ENCODE results near the gene LTBR. TPM values are rescaled to one million over a fixed set of nuclear protein-coding genes. Genes with fewer than 3 reads are reported as not detected.

Gene LTBR
- total RNA-seq, 4 donors from 2014 or later: 40.2 to 98.6 (median 43.7) TPM

- no peak for DNase-seq
- intact Hi-C loops (cut with DNase I; ENCODE audit: low total_unique reads): loop anchor here (5.0 kb wide), 4 partner anchors 153 to 348 kb away; partner anchors contain the start of genes CHD4, MRPL51, NCAPD2 and ZNF384
- TF ChIP-seq CTCF (IDR thresholded peaks at IDR 0.05 in 4 of 5, conservative IDR thresholded peaks at IDR 0.05 in 1 of 5) (no peak), POLR2A (IDR thresholded peaks at IDR 0.05) (no peak)
- Histone ChIP-seq H3K27me3 (no peaks in the 10 kb centered on the region), H3K4me3 (peak overlapping the region; percentile 58 to 99 (median 81)), H3K36me3 (peaks cover 0 to 6% of the 10 kb centered on the region in 2 donors), H3K9me3 (no peaks in the 10 kb centered on the region), H3K4me1 (peaks cover 72 to 76% of the 10 kb centered on the region in 2 donors), H3K27ac (peak overlapping the region; percentile 92 to 99 (median 96))
- no peak for ATAC-seq
- in situ Hi-C loops (cut with MboI; ENCODE audit: low sequenced_read_pairs in 4 of 4): loop anchor here in 3 of 4 donors (5.0 to 25.0 kb wide), 6 partner anchors 38 to 203 kb away; partner anchors contain the start of genes LTBR (in 1 of the 3), SCNN1A (in 1 of the 3), TAPBPL (in 1 of the 3) and VAMP1 (in 1 of the 3)
Observed at GRCh38 chr12:6338955-6339354, 45.0 kb upstream of the LTBR start.

- in situ Hi-C loops (cut with MboI; ENCODE audit: low sequenced_read_pairs in 4 of 4): loop anchor here in 1 of 4 donors (25.0 kb wide), 1 partner anchor 122 kb away; the partner anchor contains the start of genes TAPBPL and VAMP1
- Histone ChIP-seq H3K27me3 (no peaks in the 10 kb centered on the region), H3K9me3 (no peaks in the 10 kb centered on the region), H3K4me1 (peaks cover 62 to 64% of the 10 kb centered on the region in 2 donors), H3K36me3 (no peaks in the 10 kb centered on the region), H3K4me3 (peak overlapping the region; percentile 58 to 99 (median 81)), H3K27ac (peak overlapping the region; percentile 92 to 99 (median 96))
- ATAC-seq: no peak
- DNase-seq: no peak
- TF ChIP-seq POLR2A (IDR thresholded peaks at IDR 0.05) (no peak), CTCF (IDR thresholded peaks at IDR 0.05 in 4 of 5, conservative IDR thresholded peaks at IDR 0.05 in 1 of 5) (no peak)
- intact Hi-C loops (cut with DNase I; ENCODE audit: low total_unique reads): loop anchor here (5.0 kb wide), 2 partner anchors 63 to 112 kb away; partner anchors contain the start of gene TAPBPL
Observed at GRCh38 chr12:6340032-6340638, 43.8 kb upstream of the LTBR start.

GRCh38 chr12:6340745-6341416 lies 43.1 kb upstream of the LTBR start:
- Histone ChIP-seq H3K36me3 (no peaks in the 10 kb centered on the region), H3K27ac (peak overlapping the region; percentile 92 to 99 (median 96)), H3K4me3 (peak overlapping the region; percentile 58 to 99 (median 81)), H3K4me1 (peaks cover 57 to 61% of the 10 kb centered on the region in 2 donors), H3K27me3 (no peaks in the 10 kb centered on the region), H3K9me3 (no peaks in the 10 kb centered on the region)
- in situ Hi-C loops (cut with MboI; ENCODE audit: low sequenced_read_pairs in 4 of 4): loop anchor here in 1 of 4 donors (25.0 kb wide), 1 partner anchor 121 kb away; the partner anchor contains the start of genes TAPBPL and VAMP1
- DNase-seq (no peak), ATAC-seq (peak in 1 of 2 donors; percentile 1)
- no peak for TF ChIP-seq CTCF (IDR thresholded peaks at IDR 0.05 in 4 of 5, conservative IDR thresholded peaks at IDR 0.05 in 1 of 5)
- TF ChIP-seq POLR2A (IDR thresholded peaks at IDR 0.05): no peak
- intact Hi-C loops (cut with DNase I; ENCODE audit: low total_unique reads): loop anchor here (5.0 kb wide), 2 partner anchors 64 to 111 kb away; partner anchors contain the start of gene TAPBPL

- H3K36me3 ChIP-seq: no peaks in the 10 kb centered on the region
- H3K9me3 ChIP-seq: no peaks in the 10 kb centered on the region
- peak; percentile 80 to 84 for DNase-seq
- H3K27me3 ChIP-seq: no peaks in the 10 kb centered on the region
- peak; percentile 87 to 88 for ATAC-seq
- intact Hi-C loops (cut with DNase I; ENCODE audit: low total_unique reads) (loop anchor here (2.0 to 5.0 kb wide), 3 partner anchors 15 to 111 kb away; partner anchors contain the start of gene TAPBPL), in situ Hi-C loops (cut with MboI; ENCODE audit: low sequenced_read_pairs in 4 of 4) (loop anchor here in 1 of 4 donors (25.0 kb wide), 1 partner anchor 121 kb away; the partner anchor contains the start of genes TAPBPL and VAMP1)
- TF ChIP-seq POLR2A (IDR thresholded peaks at IDR 0.05): peak; percentile 63 to 71
- no peak for TF ChIP-seq CTCF (IDR thresholded peaks at IDR 0.05 in 4 of 5, conservative IDR thresholded peaks at IDR 0.05 in 1 of 5)
- peak within 1 kb of the TSS; percentile 92 to 99 (median 96) for H3K27ac ChIP-seq
- H3K4me1 ChIP-seq: peaks cover 55 to 59% of the 10 kb centered on the region in 2 donors
- peak within 1 kb of the TSS; percentile 58 to 99 (median 81) for H3K4me3 ChIP-seq
Observed at GRCh38 chr12:6341417-6342139, 42.4 kb upstream of the LTBR start, which contains the start of gene TNFRSF1A. TSS of gene TNFRSF1A (minus strand) at chr12:6342076. CDS start at chr12:6341814, 262 bp downstream.

All from gastrocnemius medialis (tissue), 4 donors.